ENCODE data around the gene CLDN22.

The CLDN22 gene

DNA sequence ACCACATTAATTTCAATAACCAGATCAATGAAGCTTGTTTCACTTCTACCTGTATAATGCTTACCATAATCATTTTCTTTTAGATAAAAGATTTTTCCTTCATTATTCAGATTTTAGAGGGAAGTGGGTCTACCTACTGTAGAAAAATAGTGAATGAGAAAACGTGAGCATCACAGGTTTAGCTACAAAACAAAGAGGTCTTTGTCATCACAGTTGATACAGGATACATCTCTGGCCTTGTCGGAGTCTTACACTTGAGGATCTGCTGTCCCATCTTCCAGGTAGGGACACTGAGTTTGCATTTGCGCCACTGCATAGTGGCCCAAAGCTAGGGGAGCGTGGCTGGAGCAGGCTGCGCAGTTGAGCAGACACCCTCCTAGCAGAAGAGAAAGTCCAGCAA, 1.4 kb upstream of the CLDN22 start:
- no peak for DNase-seq (ENCODE audit: extremely low read depth, low read depth)
- TF ChIP-seq, protein P1, sequence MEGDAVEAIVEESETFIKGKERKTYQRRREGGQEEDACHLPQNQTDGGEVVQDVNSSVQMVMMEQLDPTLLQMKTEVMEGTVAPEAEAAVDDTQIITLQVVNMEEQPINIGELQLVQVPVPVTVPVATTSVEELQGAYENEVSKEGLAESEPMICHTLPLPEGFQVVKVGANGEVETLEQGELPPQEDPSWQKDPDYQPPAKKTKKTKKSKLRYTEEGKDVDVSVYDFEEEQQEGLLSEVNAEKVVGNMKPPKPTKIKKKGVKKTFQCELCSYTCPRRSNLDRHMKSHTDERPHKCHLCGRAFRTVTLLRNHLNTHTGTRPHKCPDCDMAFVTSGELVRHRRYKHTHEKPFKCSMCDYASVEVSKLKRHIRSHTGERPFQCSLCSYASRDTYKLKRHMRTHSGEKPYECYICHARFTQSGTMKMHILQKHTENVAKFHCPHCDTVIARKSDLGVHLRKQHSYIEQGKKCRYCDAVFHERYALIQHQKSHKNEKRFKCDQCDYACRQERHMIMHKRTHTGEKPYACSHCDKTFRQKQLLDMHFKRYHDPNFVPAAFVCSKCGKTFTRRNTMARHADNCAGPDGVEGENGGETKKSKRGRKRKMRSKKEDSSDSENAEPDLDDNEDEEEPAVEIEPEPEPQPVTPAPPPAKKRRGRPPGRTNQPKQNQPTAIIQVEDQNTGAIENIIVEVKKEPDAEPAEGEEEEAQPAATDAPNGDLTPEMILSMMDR (IDR thresholded peaks at IDR 0.05; ENCODE audit: low read depth, low read length), result no peak

DNA sequence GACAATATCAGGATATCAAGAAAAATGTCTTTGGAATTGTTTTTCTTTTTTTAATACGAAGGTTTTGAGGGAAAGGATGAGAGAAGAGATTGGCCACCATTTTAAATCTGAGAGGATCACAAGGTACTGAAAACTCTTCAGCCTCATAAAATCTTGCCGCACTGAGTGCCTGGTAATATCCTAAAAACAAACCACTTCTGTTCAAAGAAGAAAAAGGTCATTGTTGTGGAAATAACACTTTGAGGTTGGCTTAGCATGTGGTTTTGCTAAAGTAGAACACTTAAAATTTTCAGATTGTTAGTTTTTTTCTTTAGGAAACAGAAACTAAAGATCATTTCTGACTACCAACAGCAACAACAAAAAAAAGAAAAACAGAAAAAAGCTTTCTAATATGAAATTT, 1.0 kb upstream of the CLDN22 start:
- DNase-seq (ENCODE audit: extremely low read depth, low read depth), result no peak
- TF ChIP-seq, protein P1 (IDR thresholded peaks at IDR 0.05; ENCODE audit: low read depth, low read length), result no peak

DNA sequence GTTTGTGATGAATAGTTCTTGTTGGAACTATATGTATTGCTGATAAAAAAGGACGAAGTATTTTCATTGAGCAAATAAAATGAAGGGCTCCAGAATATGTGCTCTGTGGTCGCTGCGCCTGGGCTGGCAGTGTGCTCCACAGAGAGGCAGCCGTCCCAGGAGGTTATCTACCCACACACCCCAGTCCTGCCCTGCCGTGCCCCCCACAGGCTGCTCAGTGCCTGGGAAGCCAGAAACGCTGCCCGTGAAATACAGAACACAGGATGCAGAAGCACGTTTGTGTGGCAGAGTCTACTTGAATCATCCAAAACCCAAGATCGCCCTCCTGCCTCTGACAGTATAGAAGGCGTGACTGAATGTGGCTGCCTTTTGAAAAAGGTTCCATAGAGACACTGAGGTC, 1.4 kb downstream of the CLDN22 start:
- no peak for DNase-seq (ENCODE audit: extremely low read depth, low read depth)
- TF ChIP-seq, protein P1 (IDR thresholded peaks at IDR 0.05; ENCODE audit: low read depth, low read length), result no peak

DNA sequence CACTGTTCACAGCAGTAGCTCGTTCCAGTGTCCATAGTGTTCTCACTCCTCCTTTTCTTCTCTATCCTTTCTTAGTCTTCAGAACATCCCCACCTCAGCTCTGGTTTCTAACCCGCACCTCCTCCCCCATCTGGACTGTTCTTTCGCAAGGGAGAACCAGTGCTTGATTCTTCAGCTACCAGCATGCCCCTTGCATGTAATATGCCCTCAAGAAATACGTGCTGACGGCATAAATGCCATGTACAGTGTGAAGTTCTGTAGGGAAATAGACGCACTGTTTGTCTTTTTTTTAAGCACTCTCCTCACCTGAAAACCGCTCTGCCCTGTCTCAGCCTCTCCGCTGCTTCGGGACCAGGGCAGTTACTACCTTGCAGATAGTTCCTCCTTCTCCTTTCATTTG, 5.3 kb downstream of the CLDN22 start:
- TF ChIP-seq, protein P1 (IDR thresholded peaks at IDR 0.05; ENCODE audit: low read depth, low read length), result no peak
- no peak for DNase-seq (ENCODE audit: extremely low read depth, low read depth)

DNA sequence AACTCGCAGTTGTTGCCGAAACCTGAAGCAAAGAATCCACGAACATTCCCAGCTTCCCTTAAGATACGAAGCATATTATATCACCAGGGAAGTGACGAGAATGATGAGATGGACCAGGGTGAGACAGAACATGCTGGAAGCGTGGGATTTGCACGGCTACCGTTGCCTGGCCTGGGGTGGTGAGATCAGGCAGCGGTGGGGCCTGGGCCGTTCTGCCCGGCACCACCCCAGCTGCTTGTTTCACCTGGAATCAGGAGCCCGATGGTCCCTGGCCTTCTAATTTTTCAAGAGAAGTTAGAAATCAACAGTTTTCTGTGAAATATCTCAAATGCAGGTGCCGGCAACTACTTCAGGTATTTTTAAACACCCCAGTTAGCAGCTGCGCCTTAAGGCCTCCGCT, 5.7 kb downstream of the CLDN22 start:
- TF ChIP-seq, protein P1 (IDR thresholded peaks at IDR 0.05; ENCODE audit: low read depth, low read length), result no peak
- DNase-seq (ENCODE audit: extremely low read depth, low read depth), result no peak

DNA sequence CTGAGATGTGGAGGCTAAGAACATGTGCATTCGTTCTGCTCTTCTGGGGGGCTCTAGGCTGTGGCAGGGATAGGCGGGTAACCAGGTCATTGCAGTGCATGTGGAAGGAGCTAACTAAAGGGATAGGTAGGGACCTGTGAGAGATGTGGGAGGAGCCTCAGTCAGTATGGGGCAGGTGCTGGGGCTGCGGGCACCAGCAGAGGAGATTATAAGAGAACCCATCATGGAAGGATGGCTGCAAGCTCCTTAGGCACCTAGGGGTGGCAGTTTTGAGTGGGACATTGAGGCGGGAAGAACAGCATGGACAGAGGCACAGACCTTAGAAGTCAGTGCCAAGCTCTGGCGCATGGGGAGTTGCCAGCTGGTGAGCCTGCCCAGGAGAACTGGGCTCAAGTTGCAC, 7.2 kb downstream of the CLDN22 start:
- no peak for DNase-seq (ENCODE audit: extremely low read depth, low read depth)
- TF ChIP-seq, protein P1 (IDR thresholded peaks at IDR 0.05; ENCODE audit: low read depth, low read length), result no peak

DNA sequence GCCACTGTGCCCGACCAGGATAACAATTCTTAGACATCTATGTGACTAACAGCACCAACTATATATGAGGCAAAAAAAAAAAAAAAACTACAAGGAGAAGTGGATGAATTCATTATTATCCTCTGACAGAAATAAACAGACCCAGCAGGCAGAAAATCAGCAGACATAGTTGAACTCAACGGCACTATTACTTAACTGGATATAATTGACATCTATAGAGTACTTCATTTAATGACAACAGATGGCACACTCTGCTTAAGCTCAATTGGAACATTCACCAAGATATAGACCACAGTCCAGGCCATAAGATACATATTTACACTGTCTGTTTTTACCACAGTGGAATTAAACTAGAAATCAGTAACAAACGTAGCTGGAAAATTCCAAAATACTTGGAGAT, 13.3 kb downstream of the CLDN22 start:
- no peak for DNase-seq (ENCODE audit: extremely low read depth, low read depth)
- TF ChIP-seq, protein P1 (IDR thresholded peaks at IDR 0.05; ENCODE audit: low read depth, low read length), result no peak
